HL-60 (cell line): ENCODE results near the gene AHRR.

ENCODE experiments used
- POLR2AphosphoS5 ChIP-seq: IDR thresholded peaks from 2 replicates; pipeline ENCODE4 v1.6.1; 2012; ENCODE audit warnings: low read depth
- TF ChIP-seq, protein P1 (sequence below): IDR thresholded peaks from one replicate; pipeline ENCODE4 v1.5.1; 2011; ENCODE audit warnings: low read length, control low read depth, inconsistent platforms; ENCODE audit not compliant: insufficient read depth
- TF ChIP-seq, protein P2 (sequence below): IDR thresholded peaks from 2 replicates; pipeline ENCODE4 v1.6.1; 2012; ENCODE audit warnings: low read depth; ENCODE audit not compliant: insufficient replicate concordance

DNA sequence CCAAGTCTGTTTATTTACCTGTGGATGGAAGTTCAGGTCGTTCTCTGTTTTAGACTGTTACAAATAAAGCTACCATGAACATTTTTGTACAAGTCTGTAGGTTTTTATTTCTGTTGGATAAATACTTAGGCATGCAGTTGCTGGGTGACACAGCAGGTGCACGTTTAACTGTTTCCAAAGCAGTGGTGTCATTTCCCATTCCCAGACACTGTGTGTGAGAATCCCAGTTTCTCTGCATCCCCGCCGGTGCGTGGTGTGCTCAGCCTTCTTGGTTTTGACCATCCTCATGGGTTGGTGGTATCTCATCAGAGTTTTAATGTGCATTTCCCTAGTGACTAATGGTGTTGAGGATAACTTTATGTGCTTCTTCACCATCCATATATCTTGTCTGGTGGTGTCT lies 27.2 kb downstream of the AHRR start:
- TF ChIP-seq, protein P1, sequence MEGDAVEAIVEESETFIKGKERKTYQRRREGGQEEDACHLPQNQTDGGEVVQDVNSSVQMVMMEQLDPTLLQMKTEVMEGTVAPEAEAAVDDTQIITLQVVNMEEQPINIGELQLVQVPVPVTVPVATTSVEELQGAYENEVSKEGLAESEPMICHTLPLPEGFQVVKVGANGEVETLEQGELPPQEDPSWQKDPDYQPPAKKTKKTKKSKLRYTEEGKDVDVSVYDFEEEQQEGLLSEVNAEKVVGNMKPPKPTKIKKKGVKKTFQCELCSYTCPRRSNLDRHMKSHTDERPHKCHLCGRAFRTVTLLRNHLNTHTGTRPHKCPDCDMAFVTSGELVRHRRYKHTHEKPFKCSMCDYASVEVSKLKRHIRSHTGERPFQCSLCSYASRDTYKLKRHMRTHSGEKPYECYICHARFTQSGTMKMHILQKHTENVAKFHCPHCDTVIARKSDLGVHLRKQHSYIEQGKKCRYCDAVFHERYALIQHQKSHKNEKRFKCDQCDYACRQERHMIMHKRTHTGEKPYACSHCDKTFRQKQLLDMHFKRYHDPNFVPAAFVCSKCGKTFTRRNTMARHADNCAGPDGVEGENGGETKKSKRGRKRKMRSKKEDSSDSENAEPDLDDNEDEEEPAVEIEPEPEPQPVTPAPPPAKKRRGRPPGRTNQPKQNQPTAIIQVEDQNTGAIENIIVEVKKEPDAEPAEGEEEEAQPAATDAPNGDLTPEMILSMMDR, result no peak
- TF ChIP-seq, protein P2, sequence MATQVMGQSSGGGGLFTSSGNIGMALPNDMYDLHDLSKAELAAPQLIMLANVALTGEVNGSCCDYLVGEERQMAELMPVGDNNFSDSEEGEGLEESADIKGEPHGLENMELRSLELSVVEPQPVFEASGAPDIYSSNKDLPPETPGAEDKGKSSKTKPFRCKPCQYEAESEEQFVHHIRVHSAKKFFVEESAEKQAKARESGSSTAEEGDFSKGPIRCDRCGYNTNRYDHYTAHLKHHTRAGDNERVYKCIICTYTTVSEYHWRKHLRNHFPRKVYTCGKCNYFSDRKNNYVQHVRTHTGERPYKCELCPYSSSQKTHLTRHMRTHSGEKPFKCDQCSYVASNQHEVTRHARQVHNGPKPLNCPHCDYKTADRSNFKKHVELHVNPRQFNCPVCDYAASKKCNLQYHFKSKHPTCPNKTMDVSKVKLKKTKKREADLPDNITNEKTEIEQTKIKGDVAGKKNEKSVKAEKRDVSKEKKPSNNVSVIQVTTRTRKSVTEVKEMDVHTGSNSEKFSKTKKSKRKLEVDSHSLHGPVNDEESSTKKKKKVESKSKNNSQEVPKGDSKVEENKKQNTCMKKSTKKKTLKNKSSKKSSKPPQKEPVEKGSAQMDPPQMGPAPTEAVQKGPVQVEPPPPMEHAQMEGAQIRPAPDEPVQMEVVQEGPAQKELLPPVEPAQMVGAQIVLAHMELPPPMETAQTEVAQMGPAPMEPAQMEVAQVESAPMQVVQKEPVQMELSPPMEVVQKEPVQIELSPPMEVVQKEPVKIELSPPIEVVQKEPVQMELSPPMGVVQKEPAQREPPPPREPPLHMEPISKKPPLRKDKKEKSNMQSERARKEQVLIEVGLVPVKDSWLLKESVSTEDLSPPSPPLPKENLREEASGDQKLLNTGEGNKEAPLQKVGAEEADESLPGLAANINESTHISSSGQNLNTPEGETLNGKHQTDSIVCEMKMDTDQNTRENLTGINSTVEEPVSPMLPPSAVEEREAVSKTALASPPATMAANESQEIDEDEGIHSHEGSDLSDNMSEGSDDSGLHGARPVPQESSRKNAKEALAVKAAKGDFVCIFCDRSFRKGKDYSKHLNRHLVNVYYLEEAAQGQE, result no peak
- TF ChIP-seq POLR2AphosphoS5, result no peak
